ENCODE results near the gene VWA2. TPM values are rescaled to one million over a fixed set of nuclear protein-coding genes. Genes with fewer than 3 reads are reported as not detected.

Gene VWA2
- polyA plus RNA-seq, 3 donors = 1.6 to 2.3 (median 2.3) TPM

DNA sequence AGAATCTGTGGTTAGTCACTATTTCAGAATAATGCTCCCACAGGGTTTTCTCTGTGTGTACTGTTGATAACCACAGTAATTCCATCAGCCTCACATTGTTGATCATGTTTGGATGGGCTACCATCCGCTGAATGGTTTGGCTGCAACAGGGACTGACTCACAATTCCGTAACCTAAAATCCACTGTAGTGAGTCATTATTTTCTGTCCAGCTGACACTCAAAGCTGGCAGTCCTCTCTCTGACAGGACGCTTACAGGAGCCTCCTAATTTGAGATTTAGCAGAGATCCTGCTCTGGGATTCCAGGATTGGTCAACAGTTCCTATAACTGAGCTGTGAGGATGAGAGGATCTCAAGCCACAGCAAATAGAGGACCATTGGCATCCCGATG lies 32.7 kb downstream of the VWA2 start:
- no peak for DNase-seq (ENCODE audit: extremely low read depth in 1 of 11, low read depth in 9 of 11, low spot score in 4 of 11)

DNA sequence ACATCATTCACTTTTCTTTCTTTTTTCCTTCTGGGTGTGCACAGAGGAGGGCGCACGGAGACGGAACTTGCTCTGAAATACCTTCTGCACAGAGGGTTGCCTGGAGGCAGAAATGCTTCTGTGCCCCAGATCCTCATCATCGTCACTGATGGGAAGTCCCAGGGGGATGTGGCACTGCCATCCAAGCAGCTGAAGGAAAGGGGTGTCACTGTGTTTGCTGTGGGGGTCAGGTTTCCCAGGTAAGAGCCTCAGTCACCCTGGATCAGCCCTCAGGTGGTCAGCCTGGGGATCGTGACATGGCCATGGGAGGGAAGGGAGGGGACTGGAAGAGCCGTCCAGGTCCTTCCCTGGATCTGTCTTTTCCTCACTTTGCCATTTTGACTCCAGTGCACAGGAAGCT lies 33.6 kb downstream of the VWA2 start:
- DNase-seq (ENCODE audit: extremely low read depth in 1 of 11, low read depth in 9 of 11, low spot score in 4 of 11) = no peak

DNA sequence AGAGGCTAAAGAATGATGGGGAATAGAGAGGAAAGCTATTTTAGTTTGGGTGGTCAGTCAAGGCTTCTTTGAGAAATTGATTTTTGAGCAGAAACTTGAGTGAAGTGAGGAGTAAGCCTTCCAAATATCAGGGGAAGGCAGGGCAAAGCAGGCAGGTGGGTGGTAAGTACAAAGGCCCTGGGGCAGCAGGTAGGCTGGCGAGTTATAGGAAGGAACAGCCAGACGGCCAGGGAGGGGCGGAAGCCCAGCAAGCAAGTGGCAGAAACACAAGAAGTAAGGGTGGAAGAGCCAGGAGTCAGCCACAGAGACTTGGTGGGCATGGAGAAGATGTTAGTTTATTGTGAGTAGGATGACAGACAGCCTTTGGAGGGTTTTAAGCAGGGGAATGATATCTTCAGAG lies 34.9 kb downstream of the VWA2 start:
- DNase-seq (ENCODE audit: extremely low read depth in 1 of 11, low read depth in 9 of 11, low spot score in 4 of 11) = no peak

DNA sequence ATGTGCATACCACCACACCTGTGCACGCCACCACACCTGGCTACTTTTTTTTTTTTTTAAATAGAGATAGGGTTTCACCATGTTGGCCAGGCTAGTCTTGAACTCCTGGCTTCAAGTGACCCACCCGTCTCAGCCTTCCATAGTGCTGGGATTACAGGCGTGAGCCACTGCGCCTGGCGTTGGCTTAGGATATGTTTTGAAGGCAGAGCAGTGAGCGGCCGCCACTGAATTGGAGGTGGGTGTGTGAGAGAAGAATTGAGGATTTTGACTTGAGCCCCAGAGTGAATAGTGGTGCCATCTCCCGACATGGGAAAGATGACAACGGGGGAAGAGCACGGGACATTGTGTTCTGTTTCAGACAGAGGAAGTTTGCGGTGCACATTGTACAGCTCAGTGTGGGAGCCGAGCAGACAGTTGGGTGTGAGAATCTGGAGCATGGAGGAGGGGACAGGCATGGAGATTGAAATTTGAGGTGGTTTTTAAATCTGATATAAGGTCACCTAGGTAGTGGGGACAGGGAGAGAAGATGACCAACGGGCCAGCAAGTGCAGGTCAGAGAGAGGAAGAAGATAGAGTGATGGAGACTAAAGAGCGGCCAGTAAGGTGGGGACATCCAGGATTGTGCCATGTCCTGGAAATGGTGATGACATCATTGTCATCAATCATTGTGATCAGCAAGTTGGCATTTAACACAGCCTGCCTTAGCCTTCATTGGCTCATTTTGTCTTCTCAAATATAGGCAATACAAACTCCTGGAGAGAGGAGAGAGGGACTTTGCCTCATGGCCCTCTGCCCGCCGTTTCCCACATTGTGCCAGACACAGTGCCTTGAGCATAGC lies 35.8 kb downstream of the VWA2 start:
- no peak for DNase-seq (ENCODE audit: extremely low read depth in 1 of 11, low read depth in 9 of 11, low spot score in 4 of 11)

DNA sequence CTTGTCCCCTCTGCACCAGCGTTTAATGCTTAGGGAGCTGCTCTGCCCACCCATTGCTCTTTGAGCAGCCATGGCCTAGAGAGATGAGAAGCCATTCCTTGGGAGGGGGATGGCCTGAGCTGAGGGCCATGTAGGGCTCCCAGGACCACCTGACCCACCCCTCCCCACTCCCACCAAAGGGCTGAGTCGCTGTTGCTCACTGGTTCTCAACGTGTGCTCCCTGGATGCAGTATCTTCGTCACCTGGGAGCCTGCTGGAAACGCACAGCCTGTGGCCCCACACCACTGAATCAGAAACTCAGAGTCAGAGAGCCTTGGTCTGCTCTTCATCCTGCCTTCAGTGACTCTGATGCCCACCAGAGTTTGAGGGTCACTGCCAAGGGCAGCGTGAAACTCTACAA lies 37.0 kb downstream of the VWA2 start:
- DNase-seq (ENCODE audit: extremely low read depth in 1 of 11, low read depth in 9 of 11, low spot score in 4 of 11) = no peak

DNA sequence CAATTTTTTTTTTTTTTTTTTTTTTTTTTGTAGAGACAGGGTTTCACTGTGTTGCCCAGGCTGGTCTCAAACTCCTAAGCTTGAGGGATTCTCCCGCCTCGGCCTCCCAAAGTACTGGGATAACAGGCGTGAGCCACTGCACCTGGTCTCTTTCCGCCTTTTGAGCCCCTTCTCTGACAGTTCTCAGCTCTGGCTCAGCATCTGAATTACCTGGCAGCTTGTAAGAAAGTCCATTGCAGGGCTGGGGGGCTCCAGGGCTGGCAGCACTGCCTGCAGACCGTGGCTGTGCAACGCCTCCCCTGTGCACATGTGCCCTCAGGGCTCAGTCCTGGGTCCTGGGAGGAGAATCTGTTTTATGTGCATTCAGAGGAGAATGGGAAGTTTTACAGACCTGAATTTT lies 37.6 kb downstream of the VWA2 start:
- DNase-seq (ENCODE audit: extremely low read depth in 1 of 11, low read depth in 9 of 11, low spot score in 4 of 11) = no peak

DNA sequence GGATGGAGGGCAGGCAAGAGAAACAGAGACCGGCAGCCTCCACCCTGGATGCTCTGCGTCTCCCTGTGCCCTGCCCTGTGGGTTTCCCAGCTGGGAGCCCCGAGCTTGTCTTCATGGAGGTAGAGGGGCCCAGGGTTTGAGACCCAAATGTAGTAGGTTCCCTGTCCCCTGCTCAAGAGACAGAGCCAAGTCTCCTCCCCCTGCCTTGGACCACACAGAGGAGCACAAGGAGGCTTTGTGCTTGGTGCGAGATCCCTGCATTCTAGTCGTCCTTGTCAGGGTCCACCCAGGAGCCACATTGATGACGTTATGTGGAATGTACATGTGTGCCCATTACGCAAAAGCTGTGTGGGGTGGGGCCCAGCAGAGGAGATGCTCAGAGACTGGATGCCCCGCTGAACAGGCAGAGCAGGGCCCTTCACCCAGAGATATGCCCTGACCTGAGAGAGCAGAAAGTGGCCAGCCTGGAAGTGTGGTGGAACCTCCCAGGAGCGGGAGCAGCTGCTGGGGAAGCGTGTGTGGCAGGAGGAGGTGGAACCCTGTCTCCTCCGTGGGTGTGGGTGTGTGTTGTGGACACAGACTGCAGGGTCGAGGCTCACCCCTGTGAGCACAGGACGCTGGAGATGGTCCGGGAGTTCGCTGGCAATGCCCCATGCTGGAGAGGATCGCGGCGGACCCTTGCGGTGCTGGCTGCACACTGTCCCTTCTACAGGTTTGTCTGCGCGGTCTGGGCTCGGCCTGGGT lies 39.3 kb downstream of the VWA2 start:
- DNase-seq (ENCODE audit: extremely low read depth in 1 of 11, low read depth in 9 of 11, low spot score in 4 of 11) = no peak

DNA sequence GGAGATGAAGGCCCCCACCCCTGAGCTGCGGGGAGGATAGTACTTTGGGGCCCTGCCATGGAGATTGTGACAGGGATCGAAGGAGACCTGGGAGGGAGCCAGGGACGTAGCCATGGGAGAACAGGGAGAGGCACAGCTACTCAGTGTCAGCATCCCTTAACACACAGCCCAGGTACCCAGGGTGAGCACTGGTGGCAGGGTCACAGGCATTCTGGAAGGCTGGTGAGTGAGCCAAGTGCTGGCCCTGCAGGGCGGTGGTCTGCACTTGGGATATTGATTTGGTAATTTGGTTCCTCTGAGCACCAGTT lies 39.8 kb downstream of the VWA2 start:
- no peak for DNase-seq (ENCODE audit: extremely low read depth in 1 of 11, low read depth in 9 of 11, low spot score in 4 of 11)

DNA sequence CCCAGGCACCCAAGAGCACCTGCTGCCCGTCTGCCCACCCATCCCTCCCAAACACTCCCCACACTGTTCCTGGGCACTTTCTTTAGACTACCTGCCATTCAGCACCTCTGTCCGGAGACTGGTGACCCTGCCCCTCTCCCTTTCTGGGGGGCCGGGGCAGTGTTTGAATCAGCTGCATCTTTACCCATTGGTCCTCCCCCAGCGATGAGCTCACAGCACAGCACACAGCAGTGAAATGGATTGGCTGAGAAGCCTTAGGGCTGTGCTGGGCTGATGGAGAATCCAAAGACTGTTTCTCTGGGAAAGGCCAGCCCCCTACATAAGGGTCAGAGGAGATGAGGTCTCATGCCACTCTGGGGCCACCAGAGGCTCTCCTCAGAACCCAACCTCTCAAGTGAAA lies 40.2 kb downstream of the VWA2 start:
- DNase-seq (ENCODE audit: extremely low read depth in 1 of 11, low read depth in 9 of 11, low spot score in 4 of 11) = no peak

DNA sequence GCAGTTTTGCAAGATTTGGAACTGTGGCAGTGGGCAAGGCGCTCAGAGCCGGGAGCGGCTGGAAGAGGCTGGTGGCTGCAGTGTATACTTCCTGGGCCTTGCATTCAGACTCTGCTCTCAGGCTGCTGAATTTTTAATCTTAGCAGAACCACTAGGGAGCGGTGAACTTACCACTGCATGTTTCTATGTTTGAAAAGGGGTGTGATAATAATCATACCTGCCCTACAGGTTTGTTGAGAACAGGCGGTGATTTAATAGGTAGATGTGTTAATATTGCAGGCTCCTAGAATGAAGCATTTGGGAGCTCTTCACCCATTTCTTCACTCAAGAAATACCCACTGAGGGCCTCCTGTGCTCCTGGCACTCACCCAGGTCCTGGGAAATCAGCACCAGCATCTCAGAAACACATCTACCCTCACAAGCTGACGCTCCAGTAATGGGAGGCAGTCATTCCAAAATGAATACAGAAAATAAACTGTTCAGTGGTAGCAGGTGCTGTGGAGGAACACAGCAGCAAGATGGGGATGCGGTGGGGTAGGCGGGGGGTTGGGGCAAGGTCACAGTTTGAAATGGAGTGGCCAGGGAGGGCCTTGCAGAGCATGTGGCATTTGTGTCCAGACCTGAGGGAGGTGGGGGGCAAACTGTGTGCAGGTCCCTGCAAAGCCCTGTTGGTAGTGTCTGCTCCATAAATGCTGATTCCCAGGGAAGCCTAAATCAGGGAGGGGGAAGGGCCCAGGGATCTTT lies 41.0 kb downstream of the VWA2 start:
- DNase-seq (ENCODE audit: extremely low read depth in 1 of 11, low read depth in 9 of 11, low spot score in 4 of 11) = no peak

DNA sequence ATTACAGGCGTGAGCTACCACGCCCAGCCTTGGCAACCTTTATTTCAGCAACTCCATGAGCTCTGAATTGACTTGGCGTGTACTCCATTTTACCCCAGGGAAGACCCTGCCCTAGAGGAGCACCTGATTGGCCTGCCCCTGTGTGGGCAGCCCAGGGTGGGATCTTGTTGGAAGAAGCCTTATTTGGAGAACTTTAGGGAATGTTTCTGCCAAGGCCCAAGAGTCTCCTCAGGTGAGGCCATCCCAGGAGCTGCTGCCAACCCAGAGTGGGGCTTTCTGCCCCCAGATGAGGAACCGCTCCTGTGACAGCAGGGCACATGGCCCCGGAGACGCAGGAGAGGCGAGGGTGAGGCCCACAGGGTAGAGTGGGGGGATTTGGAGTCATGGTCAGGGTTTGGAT lies 42.0 kb downstream of the VWA2 start:
- DNase-seq (ENCODE audit: extremely low read depth in 1 of 11, low read depth in 9 of 11, low spot score in 4 of 11) = no peak

DNA sequence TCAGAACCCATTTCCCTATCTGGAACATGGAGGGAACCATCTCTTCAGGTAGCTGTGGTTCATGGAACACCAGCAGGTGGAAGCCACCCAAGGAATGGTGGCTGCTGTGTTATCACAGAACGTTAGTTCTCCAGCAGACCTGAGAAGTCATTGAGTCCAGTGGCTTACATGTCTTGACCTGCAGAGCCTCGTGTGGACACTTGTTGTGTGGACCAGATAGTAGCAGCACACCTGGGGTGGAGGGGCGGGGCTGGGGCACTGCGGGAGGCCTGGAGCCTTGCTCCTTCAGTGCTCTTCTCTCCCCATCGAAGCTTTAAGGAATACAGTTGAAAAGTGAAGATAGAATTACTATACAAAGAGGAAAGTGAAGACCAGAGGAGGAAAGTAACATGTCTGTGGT lies 42.4 kb downstream of the VWA2 start:
- DNase-seq (ENCODE audit: extremely low read depth in 1 of 11, low read depth in 9 of 11, low spot score in 4 of 11) = no peak

DNA sequence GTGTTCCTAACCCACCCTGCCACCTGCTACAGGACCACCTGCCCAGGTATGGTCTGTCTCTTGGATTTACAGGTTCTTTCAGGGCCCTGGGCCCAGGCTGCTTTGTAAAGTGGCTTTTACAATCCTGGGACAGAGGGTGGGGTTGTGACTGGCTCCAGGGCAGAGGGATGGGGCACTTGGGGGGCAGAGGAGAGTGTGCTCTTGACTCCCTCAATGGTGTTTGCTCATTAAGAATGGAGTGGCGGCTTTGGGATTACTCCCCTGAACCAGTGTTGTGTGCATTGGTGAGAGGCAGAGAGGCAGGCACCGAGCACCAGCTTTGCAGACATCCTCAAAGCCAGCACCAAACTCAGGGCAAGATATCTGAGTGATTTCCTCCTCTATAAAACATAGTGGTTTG lies 43.5 kb downstream of the VWA2 start:
- no peak for DNase-seq (ENCODE audit: extremely low read depth in 1 of 11, low read depth in 9 of 11, low spot score in 4 of 11)

DNA sequence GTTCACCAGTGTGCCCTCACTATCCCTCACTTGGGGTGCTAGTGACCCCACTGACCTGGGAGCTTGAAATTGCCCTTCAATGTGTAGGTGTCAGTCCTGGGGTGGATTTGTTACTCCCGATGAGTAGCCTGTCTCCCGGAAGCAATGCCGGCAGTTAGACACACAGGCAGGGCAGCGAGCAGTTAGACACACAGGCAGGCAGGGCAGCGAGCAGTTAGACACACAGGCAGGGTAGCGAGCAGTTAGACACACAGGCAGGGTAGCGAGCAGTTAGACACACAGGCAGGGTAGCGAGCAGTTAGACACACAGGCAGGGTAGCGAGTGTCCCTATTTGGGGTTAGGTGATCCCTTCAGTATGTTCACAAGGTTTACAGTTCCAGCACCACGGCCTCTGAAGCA lies 44.0 kb downstream of the VWA2 start:
- DNase-seq (ENCODE audit: extremely low read depth in 1 of 11, low read depth in 9 of 11, low spot score in 4 of 11) = no peak

DNA sequence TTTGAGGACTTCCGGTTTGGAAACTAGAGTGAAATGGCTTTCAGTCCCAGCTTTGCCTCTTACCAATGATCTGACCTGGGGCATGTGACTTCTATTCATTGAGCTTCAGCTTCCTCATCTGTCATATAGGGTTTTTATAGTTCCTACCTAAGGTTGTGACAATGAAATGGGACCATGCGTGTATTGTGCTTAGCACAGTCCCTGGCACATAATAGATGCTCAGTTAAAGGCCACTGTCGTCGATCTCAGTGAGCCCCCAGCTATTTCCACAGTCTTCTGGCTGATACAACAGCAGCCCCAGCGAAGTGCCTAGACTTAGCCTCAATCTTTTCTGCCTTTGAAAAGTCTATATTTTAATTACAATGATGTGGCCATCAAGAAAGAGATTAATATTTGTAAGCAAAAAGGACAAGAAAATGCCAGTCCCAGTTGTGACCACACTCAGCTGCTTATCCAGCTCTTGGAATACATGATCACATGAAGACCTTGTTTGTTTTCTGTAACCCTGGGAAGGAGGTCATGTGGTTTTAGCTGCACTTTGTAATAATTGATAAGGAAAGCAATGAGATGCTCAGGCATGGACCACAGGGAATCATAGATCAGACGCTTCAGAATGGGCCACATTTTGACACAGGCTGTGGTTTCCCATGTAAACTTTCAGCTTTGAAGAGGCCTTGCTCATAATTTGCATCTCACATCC lies 44.6 kb downstream of the VWA2 start:
- DNase-seq (ENCODE audit: extremely low read depth in 1 of 11, low read depth in 9 of 11, low spot score in 4 of 11) = no peak

DNA sequence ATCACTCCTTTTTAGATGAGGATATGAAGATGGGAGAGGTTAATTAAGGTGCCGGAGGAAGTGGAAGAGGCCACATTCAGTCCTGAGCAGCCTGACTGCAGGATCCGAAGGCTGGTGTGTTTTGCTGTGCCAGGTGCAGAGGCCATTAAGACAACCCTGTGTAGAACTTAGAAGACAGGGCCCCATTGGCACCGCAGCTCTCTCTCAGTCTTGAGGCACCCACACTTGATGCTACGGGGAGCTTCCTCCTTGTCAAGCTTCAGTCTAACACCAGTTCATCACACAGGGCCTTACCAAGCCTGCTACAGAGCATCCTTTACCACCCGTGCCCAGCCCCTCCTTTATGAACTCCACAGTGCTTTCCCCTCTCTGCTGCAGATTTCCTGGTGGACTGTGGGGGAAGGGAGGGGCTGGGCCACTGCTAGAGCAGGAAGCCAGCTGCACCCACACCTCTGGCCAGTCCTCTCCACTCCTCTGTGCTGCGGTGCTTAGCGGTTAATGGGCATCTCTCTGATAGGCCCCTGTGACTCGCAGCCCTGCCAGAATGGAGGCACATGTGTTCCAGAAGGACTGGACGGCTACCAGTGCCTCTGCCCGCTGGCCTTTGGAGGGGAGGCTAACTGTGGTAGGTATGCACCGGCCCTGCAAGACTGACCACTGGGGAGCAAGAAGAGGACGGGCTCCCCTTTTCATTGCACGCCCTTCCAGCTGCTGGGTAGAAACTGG lies 45.5 kb downstream of the VWA2 start:
- no peak for DNase-seq (ENCODE audit: extremely low read depth in 1 of 11, low read depth in 9 of 11, low spot score in 4 of 11)

DNA sequence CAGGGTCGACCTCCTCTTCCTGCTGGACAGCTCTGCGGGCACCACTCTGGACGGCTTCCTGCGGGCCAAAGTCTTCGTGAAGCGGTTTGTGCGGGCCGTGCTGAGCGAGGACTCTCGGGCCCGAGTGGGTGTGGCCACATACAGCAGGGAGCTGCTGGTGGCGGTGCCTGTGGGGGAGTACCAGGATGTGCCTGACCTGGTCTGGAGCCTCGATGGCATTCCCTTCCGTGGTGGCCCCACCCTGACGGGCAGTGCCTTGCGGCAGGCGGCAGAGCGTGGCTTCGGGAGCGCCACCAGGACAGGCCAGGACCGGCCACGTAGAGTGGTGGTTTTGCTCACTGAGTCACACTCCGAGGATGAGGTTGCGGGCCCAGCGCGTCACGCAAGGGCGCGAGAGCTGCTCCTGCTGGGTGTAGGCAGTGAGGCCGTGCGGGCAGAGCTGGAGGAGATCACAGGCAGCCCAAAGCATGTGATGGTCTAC lies 46.9 kb downstream of the VWA2 start:
- no peak for DNase-seq (ENCODE audit: extremely low read depth in 1 of 11, low read depth in 9 of 11, low spot score in 4 of 11)

DNA sequence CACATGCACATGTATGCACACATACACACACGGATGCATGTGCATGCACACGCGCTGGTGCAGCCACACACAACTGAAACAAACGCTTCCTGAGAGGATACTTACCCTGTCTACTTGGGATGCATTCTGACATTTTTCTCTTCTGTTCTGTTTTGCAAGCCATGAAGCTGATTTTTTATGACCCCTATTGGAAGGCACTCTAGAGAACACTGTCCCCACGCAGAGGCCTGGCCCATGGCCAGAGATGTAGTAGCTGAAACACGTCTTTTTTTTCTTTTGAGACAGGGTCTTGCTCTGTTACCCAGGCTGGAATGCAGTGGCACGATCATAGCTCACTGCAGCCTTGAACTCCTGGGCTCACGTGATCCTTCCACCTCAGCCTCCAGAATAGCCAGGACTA lies 47.9 kb downstream of the VWA2 start:
- DNase-seq (ENCODE audit: extremely low read depth in 1 of 11, low read depth in 9 of 11, low spot score in 4 of 11) = no peak

All from renal cortex interstitium (tissue), 11 donors.